Osteoblast (primary cell): ENCODE results near the gene TTLL5. TPM values are rescaled to one million over a fixed set of nuclear protein-coding genes. Genes with fewer than 3 reads are reported as not detected.

Experiments
- DNase-seq: peaks from one replicate; pipeline ENCODE4 v3.0.0; 2011; ENCODE audit warnings: low spot score, mixed read lengths; ENCODE audit not compliant: insufficient read length; ENCODE audit errors: missing footprints
- H2AFZ ChIP-seq: 2 replicates; pipeline ENCODE4 v1.6.0; 2011; ENCODE audit warnings: mild to moderate bottlenecking, low read length
- H3K27ac ChIP-seq: 2 replicates; pipeline ENCODE4 v1.5.1; 2011; ENCODE audit warnings: mild to moderate bottlenecking, low read depth, low read length, moderate library complexity
- H3K27me3 ChIP-seq: 2 replicates; pipeline ENCODE4 v1.6.0; 2012; ENCODE audit warnings: mild to moderate bottlenecking, control low read depth, inconsistent platforms, low read length, moderate library complexity; ENCODE audit not compliant: insufficient read depth
- H3K36me3 ChIP-seq: 2 replicates; pipeline ENCODE4 v1.5.1; 2011; ENCODE audit warnings: mild to moderate bottlenecking, low read length, control low read depth, moderate library complexity; ENCODE audit not compliant: insufficient read depth
- H3K4me1 ChIP-seq: 2 replicates; pipeline ENCODE4 v1.5.1; 2011; ENCODE audit warnings: mild to moderate bottlenecking, low read length, control low read depth, moderate library complexity; ENCODE audit not compliant: insufficient read depth
- H3K4me2 ChIP-seq: 2 replicates; pipeline ENCODE4 v1.6.0; 2011; ENCODE audit warnings: mild to moderate bottlenecking, low read length; ENCODE audit not compliant: insufficient read depth
- H3K4me3 ChIP-seq: fragments of 200-600 bp; sonication (generic); 3 replicates; pipeline ENCODE4 v1.5.1; 2012; ENCODE audit warnings: mild to moderate bottlenecking, low read length, inconsistent platforms; ENCODE audit not compliant: insufficient read depth
- H3K79me2 ChIP-seq: 2 replicates; pipeline ENCODE4 v1.6.0; 2012; ENCODE audit warnings: mild to moderate bottlenecking, low read length, control low read depth, inconsistent platforms; ENCODE audit not compliant: insufficient read depth
- H3K9me3 ChIP-seq: 2 replicates; pipeline ENCODE4 v1.5.1; 2011; ENCODE audit warnings: low read depth, low read length, control low read depth
- H4K20me1 ChIP-seq: 2 replicates; pipeline ENCODE4 v1.6.0; 2012; ENCODE audit warnings: mild to moderate bottlenecking, low read length, control low read depth; ENCODE audit not compliant: insufficient read depth
- CTCF ChIP-seq: IDR thresholded peaks from 2 replicates; pipeline ENCODE4 v1.5.1; 2011; ENCODE audit warnings: mild to moderate bottlenecking, low read depth, low read length, moderate library complexity; ENCODE audit errors: extremely low read depth
- total RNA-seq: library from RNA; depleted of rRNA; stranded (reverse); fragments of >200 nt; gene quantifications from 2 replicates; pipeline ENCODE4 v1.2.3, GENCODE V29; 2012

TTLL5 gene
- total RNA-seq, 1 donor, result 30.4 TPM

DNA sequence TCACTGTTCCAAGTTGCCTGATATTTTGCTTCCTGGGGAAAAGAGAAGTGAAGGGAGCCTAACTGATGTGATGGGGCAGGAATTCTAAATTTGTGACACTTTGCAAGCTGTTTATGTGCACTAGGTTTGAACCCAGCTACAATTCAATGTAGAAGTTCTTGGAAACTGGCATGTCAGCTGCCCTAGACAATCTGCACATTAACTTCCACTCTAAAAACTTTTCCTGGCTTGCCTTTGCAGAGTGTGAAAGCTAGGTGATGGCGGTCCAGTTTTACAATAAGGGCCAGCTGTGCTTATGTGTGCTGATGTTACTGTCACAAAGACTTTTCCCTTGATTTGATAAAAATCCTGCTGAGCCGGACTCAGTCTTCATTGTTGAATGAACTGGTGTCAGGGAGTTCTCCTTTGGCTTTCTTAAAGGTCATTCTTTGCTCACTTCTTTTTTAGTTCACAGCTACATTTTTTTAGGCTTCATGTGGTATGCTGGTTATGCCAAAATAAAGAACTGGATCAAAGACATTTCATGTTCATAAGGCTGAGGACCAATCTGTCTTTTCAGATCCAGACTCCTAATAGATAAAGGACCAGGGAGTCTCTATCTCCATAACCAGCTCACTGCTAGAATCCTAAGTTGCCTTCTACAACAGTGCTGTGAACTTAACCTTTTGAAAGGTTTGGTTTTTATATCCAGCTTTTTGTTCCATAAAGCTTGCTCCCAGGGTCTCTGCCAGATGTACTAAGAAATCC is 187.3 kb downstream of the TTLL5 start:
- Histone ChIP-seq H3K4me3 (no peak overlapping the region), H3K79me2 (no peaks in the 10 kb centered on the region), H3K4me2 (no peak overlapping the region), H3K9me3 (no peaks in the 10 kb centered on the region), H3K36me3 (no peaks in the 10 kb centered on the region), H2AFZ (peak overlapping the region; percentile 45), H3K4me1 (peaks cover 19% of the 10 kb centered on the region), H3K27ac (no peak overlapping the region), H3K27me3 (no peaks in the 10 kb centered on the region), H4K20me1 (no peaks in the 10 kb centered on the region)
- no peak for DNase-seq
- no peak for TF ChIP-seq CTCF

GRCh38 chr14:75849300-75849895 is 188.4 kb downstream of the TTLL5 start:
- H3K27ac ChIP-seq, result no peak overlapping the region
- H3K9me3 ChIP-seq, result no peaks in the 10 kb centered on the region
- no peak overlapping the region for H2AFZ ChIP-seq
- no peak for TF ChIP-seq CTCF
- H3K4me1 ChIP-seq, result peaks cover 19% of the 10 kb centered on the region
- H3K4me3 ChIP-seq, result no peak overlapping the region
- H3K4me2 ChIP-seq, result no peak overlapping the region
- H3K36me3 ChIP-seq, result no peaks in the 10 kb centered on the region
- no peaks in the 10 kb centered on the region for H3K79me2 ChIP-seq
- DNase-seq, result peak; percentile 65
- no peaks in the 10 kb centered on the region for H3K27me3 ChIP-seq
- no peaks in the 10 kb centered on the region for H4K20me1 ChIP-seq

DNA sequence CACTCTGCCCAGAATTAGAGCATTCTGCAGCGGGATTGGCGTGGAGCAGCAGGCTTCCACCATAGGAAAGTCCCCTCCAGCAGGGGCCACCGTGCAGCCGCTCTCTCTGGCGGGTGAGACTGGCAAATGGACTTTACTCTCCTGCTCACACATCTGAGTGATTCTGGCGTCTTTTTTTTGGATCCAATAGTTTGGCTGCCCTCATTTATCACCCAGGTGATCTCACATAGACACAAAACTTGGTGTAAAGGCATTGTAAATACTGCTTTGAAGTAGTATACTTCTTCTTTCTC is 190.5 kb downstream of the TTLL5 start:
- Histone ChIP-seq H4K20me1 (no peaks in the 10 kb centered on the region), H2AFZ (no peak overlapping the region), H3K4me2 (no peak overlapping the region), H3K27ac (no peak overlapping the region), H3K27me3 (no peaks in the 10 kb centered on the region), H3K36me3 (no peaks in the 10 kb centered on the region), H3K9me3 (no peaks in the 10 kb centered on the region), H3K4me3 (no peak overlapping the region), H3K79me2 (no peaks in the 10 kb centered on the region), H3K4me1 (peaks cover 19% of the 10 kb centered on the region)
- DNase-seq, result peak; percentile 39
- TF ChIP-seq CTCF, result no peak

DNA sequence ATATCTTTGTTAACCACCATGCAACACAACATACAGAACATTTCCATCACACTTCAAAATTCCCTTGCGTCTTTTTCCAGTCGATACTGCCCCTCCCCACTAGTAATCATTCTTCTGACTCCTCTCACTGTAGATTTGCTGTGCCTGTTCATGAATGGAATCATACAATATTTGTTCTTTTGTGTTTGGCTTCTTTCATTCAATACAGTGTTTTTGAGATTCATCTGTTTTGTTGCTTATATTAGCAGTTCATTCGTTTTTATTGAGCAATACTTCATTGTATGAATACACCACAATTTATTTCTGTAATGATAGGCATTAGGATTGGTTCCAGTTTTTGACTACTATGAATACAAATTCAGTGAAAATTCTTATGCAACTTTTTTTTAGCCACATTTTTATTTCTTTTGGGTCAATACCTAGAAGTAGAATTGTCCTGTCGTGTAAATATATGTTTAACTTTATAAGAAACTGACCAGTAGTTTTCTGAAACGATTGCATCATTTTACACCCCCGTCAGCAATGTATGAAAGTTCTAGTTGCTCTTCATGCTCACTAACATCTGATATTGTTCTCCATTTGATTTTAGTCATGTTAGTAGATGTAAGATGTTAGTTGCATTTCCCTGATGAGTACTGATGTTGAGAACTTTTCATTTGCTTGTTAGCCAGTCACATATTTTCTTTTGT is 193.2 kb downstream of the TTLL5 start:
- no peaks in the 10 kb centered on the region for H4K20me1 ChIP-seq
- H3K4me1 ChIP-seq, result no peaks in the 10 kb centered on the region
- no peak for TF ChIP-seq CTCF
- no peak overlapping the region for H3K4me2 ChIP-seq
- H3K9me3 ChIP-seq, result no peaks in the 10 kb centered on the region
- peak; percentile 35 for DNase-seq
- H3K27me3 ChIP-seq, result no peaks in the 10 kb centered on the region
- no peak overlapping the region for H2AFZ ChIP-seq
- H3K4me3 ChIP-seq, result no peak overlapping the region
- no peak overlapping the region for H3K27ac ChIP-seq
- no peaks in the 10 kb centered on the region for H3K36me3 ChIP-seq
- no peaks in the 10 kb centered on the region for H3K79me2 ChIP-seq
